Endothelial cell of umbilical vein (primary cell): Measurements from ENCODE around the gene GPALPP1. TPM values are rescaled to one million over a fixed set of nuclear protein-coding genes. Genes with fewer than 3 reads are reported as not detected.

Source experiments
- BruUV-seq: library from RNA; stranded (reverse); fragments of 400-500 nt; replicated peaks from 2 replicates; lab custom pipeline; 2021; lab: Mats Ljungman, UMichigan
- CTCF ChIA-PET: fragments of 300-600, 350-600 bp; sonication (Branson Sonifier 250); formaldehyde crosslinking; loops from one replicate; lab custom pipeline; 2021; ENCODE audit warnings: antibody characterized with exemption, inconsistent platforms; lab: Charles Lee
- POLR2A ChIA-PET: fragments of 300-600, 350-600 bp; sonication (Branson Sonifier 250); formaldehyde crosslinking; loops from one replicate; lab custom pipeline; 2021; ENCODE audit warnings: antibody characterized with exemption, inconsistent platforms; lab: Charles Lee
- DNase-seq: peaks from one replicate; pipeline ENCODE4 v3.0.0-alpha.2; 2011; ENCODE audit warnings: low read depth, low spot score
- FAIRE-seq: peaks from 2 replicates; lab custom pipeline; 2011; peaks lifted over from hg19 to GRCh38; lab: Jason Lieb, UNC
- H2AFZ ChIP-seq: 2 replicates; pipeline ENCODE4 v1.6.0; 2012; ENCODE audit warnings: low read depth, low read length, control low read depth, inconsistent platforms
- H3K27ac ChIP-seq: 2 replicates; pipeline ENCODE4 v1.5.1; 2011; ENCODE audit warnings: low read depth, mild to moderate bottlenecking, control low read depth, low read length, moderate library complexity; ENCODE audit not compliant: insufficient read depth
- H3K27me3 ChIP-seq, 2 experiments: 2 replicates each; pipeline versions ENCODE4 v1.6.0 to v1.6.1; 2011; ENCODE audit warnings: low read length in 2 of 2, mixed read lengths in 1 of 2; ENCODE audit not compliant: control insufficient read depth in 2 of 2, insufficient read depth in 2 of 2
- H3K36me3 ChIP-seq, 2 experiments: 2 replicates in 1 of 2; 3 replicates in 1 of 2; pipeline ENCODE4 v1.5.1; 2011; ENCODE audit warnings: low read length in 2 of 2, mild to moderate bottlenecking in 1 of 2, moderate library complexity in 1 of 2; ENCODE audit not compliant: control insufficient read depth in 2 of 2, insufficient read depth in 2 of 2; ENCODE audit errors: extremely low read depth in 1 of 2
- H3K4me1 ChIP-seq: 3 replicates; pipeline ENCODE4 v1.5.1; 2011; ENCODE audit warnings: mild to moderate bottlenecking, low read length; ENCODE audit not compliant: control insufficient read depth, insufficient read depth; ENCODE audit errors: extremely low read depth
- H3K4me2 ChIP-seq: 2 replicates; pipeline ENCODE4 v1.6.1; 2011; ENCODE audit warnings: low read length, control low read depth, mixed read lengths; ENCODE audit not compliant: insufficient read depth
- H3K4me3 ChIP-seq, 3 experiments: fragments of 200-600 bp in 1 of 3; sonication (generic), shearing (Covaris generic) in 1 of 3; replicated peaks in 1 of 3; 2 replicates each; pipeline ENCODE4 v1.5.1; 2011 to 2016; ENCODE audit warnings: control low read depth in 3 of 3, low read length in 3 of 3, mild to moderate bottlenecking in 2 of 3, inconsistent platforms in 1 of 3, low read depth in 1 of 3, moderate library complexity in 1 of 3; ENCODE audit not compliant: insufficient read depth in 1 of 3
- H3K79me2 ChIP-seq: 2 replicates; pipeline ENCODE4 v1.6.0; 2012; ENCODE audit warnings: low read length, inconsistent platforms; ENCODE audit not compliant: control insufficient read depth, insufficient read depth
- H3K9ac ChIP-seq: replicated peaks from 2 replicates; pipeline ENCODE3; 2011; ENCODE audit warnings: low read length, control low read depth; ENCODE audit not compliant: insufficient read depth; ENCODE audit errors: extremely low read depth
- H3K9me1 ChIP-seq: replicated peaks from 3 replicates; pipeline ENCODE4 v1.6.0; 2011; ENCODE audit warnings: mild to moderate bottlenecking, low read length; ENCODE audit not compliant: control insufficient read depth, insufficient read depth; ENCODE audit errors: extremely low read depth
- H3K9me3 ChIP-seq: replicated peaks from 2 replicates; pipeline ENCODE4 v1.5.1; 2012; ENCODE audit warnings: low read length, inconsistent platforms; ENCODE audit not compliant: control insufficient read depth, insufficient read depth
- H4K20me1 ChIP-seq: replicated peaks from 2 replicates; pipeline ENCODE3; 2011; ENCODE audit warnings: mild to moderate bottlenecking, low read length; ENCODE audit not compliant: control insufficient read depth, insufficient read depth; ENCODE audit errors: extremely low read depth
- EZH2 ChIP-seq: IDR thresholded peaks from 2 replicates; pipeline ENCODE4 v1.6.1; 2012; ENCODE audit warnings: borderline replicate concordance, low read depth, mild to moderate bottlenecking, moderate library complexity, low read length, inconsistent platforms; ENCODE audit not compliant: severe bottlenecking
- FOS ChIP-seq: IDR thresholded peaks from 2 replicates; pipeline ENCODE4 v1.6.1; 2011; ENCODE audit warnings: mild to moderate bottlenecking, low read length, moderate library complexity, borderline replicate concordance; ENCODE audit not compliant: insufficient read depth
- JUN ChIP-seq: IDR thresholded peaks from 2 replicates; pipeline ENCODE4 v1.6.1; 2011; ENCODE audit warnings: borderline replicate concordance, low read depth; ENCODE audit not compliant: insufficient read length, insufficient read depth
- POLR2A ChIP-seq: IDR thresholded peaks from 2 replicates; pipeline ENCODE4 v1.6.1; 2012; ENCODE audit warnings: low read depth, mild to moderate bottlenecking, control low read depth, low read length
- POLR2AphosphoS5 ChIP-seq: IDR thresholded peaks from 2 replicates; pipeline ENCODE4 v1.6.1; 2012; ENCODE audit warnings: low read depth, mild to moderate bottlenecking, control low read depth, low read length, moderate library complexity; ENCODE audit not compliant: insufficient read depth
- dilution Hi-C: fragments of 300-500 bp; cut with MboI; formaldehyde crosslinking; loops from one replicate; pipeline ENCODE4 v1.15.0; 2019; ENCODE audit warnings: low sequenced_read_pairs; ENCODE audit not compliant: extremely low pct_ligation_motif_present
- intact Hi-C: fragments of 100-400 bp; cut with micrococcal nuclease; formaldehyde crosslinking; loops from one replicate; pipeline ENCODE4 v1.10.0; 2022
- polyA plus RNA-seq, 4 experiments: library from polyadenylated mRNA; depleted of rRNA in 3 of 4; stranded (reverse) in 3 of 4; unstranded in 1 of 4; fragments of >200 nt; gene quantifications; 2 replicates each; pipeline versions ENCODE4 v1.2.1 to v1.2.3, GENCODE V29; 2011 to 2012; ENCODE audit warnings: missing spikeins in 1 of 4
- total RNA-seq: library from RNA; stranded (reverse); gene quantifications from 2 replicates; pipeline ENCODE4 v1.2.3, GENCODE V29; 2021
- TF ChIP-seq, protein P1 (sequence below), 2 donors: IDR thresholded peaks; 1 replicate in 1 of 2; 2 replicates in 1 of 2; pipeline ENCODE4 v1.5.1; 2011; ENCODE audit warnings: low read length in 2 of 2, mild to moderate bottlenecking in 2 of 2, moderate library complexity in 2 of 2, control low read depth in 1 of 2, inconsistent platforms in 1 of 2, low read depth in 1 of 2; ENCODE audit not compliant: insufficient read depth in 1 of 2; ENCODE audit errors: extremely low read depth in 1 of 2
- TF ChIP-seq, protein P2 (sequence below): IDR thresholded peaks from 2 replicates; pipeline ENCODE4 v1.6.1; 2011; ENCODE audit not compliant: insufficient read depth, insufficient read length

Gene GPALPP1
- total and polyA plus RNA-seq, 2 donors (not counting 3 experiments of a cell fraction or from before 2014, with no cell fraction given) = 8.5 to 28.2 TPM

DNA sequence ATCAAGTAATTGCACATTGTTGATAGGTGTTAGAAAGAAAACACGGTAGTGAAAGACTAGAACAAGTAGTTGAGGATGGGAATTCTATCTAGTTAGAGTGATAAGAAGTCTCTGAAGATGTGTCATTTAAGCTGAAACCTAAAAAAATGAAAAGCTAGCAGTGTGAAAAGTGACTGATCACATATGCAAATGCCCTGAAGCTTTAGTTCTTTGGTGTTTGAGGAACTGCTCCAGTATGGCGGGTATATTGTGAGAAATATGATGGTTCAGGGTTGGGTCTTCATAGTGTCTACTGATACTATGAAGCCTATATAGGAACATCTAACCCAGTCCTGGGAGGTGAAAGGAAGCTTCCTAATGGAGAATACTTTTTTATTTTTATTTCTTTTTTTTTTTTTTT, 45.0 kb downstream of the GPALPP1 start:
- intact Hi-C loops (no loop called here), dilution Hi-C loops (no loop called here)
- CTCF ChIA-PET = interaction anchor here (1.4 to 2.2 kb wide), 2 partner anchors 12 to 247 kb away, joined by 4 to 10 read pairs; no protein-coding TSS in a partner anchor
- Histone ChIP-seq H3K27me3 (no peaks in the 10 kb centered on the region), H2AFZ (no peak overlapping the region), H3K27ac (no peak overlapping the region), H3K4me1 (no peaks in the 10 kb centered on the region), H3K9ac (no peak overlapping the region), H3K9me3 (no peaks in the 10 kb centered on the region), H4K20me1 (no peaks in the 10 kb centered on the region), H3K9me1 (no peaks in the 10 kb centered on the region), H3K79me2 (no peaks in the 10 kb centered on the region), H3K36me3 (no peaks in the 10 kb centered on the region), H3K4me3 (no peak overlapping the region), H3K4me2 (no peak overlapping the region)
- FAIRE-seq = no peak
- POLR2A ChIA-PET = no interaction called here
- BruUV-seq = no TSS peak
- TF ChIP-seq JUN = no peak
- TF ChIP-seq, protein P1, sequence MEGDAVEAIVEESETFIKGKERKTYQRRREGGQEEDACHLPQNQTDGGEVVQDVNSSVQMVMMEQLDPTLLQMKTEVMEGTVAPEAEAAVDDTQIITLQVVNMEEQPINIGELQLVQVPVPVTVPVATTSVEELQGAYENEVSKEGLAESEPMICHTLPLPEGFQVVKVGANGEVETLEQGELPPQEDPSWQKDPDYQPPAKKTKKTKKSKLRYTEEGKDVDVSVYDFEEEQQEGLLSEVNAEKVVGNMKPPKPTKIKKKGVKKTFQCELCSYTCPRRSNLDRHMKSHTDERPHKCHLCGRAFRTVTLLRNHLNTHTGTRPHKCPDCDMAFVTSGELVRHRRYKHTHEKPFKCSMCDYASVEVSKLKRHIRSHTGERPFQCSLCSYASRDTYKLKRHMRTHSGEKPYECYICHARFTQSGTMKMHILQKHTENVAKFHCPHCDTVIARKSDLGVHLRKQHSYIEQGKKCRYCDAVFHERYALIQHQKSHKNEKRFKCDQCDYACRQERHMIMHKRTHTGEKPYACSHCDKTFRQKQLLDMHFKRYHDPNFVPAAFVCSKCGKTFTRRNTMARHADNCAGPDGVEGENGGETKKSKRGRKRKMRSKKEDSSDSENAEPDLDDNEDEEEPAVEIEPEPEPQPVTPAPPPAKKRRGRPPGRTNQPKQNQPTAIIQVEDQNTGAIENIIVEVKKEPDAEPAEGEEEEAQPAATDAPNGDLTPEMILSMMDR (IDR thresholded peaks at IDR 0.05; ENCODE audit: extremely low read depth in 1 of 2, insufficient read depth in 1 of 2, low read depth in 1 of 2, low read length in 2 of 2) = no peak
- TF ChIP-seq POLR2A = no peak
- TF ChIP-seq, protein P2, sequence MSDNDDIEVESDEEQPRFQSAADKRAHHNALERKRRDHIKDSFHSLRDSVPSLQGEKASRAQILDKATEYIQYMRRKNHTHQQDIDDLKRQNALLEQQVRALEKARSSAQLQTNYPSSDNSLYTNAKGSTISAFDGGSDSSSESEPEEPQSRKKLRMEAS = no peak
- no peak for TF ChIP-seq FOS
- TF ChIP-seq POLR2AphosphoS5 = no peak
- no peak for TF ChIP-seq EZH2
- DNase-seq = no peak
